Brain pericyte (primary cell): Measurements from ENCODE around the gene DHRS3.

ENCODE experiments used
- DNase-seq: peaks from one replicate; pipeline ENCODE4 v3.0.0-alpha.2; 2012; ENCODE audit warnings: low read depth, low spot score

Gene DHRS3

DNA sequence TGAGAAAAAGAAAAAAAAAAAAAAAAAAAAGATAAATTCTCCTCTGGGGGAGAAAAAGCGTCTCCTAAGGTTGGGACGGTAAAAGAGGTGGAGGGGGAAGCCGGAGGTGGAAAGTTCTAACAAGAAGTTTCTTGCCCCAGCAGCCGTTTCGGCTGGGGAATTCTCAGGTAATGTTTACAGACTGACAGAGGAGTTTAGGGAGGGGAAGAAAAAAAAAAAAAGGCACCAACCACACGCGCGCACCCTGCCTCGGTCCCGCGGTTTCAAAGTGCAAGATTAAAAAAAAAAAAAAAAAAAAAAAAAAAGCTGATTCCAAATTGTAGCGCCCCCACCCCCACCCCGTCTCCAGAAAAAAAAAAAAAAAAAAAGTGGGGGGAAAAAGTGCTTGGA is 504 bp downstream of the DHRS3 start:
- no peak for DNase-seq

- no peak for DNase-seq
Observed at GRCh38 chr1:12616709-12617373, 1.2 kb downstream of the DHRS3 start.

GRCh38 chr1:12615865-12616708 is 1.9 kb downstream of the DHRS3 start:
- no peak for DNase-seq

- no peak for DNase-seq
Observed at GRCh38 chr1:12615159-12615864, 2.7 kb downstream of the DHRS3 start.

DNA sequence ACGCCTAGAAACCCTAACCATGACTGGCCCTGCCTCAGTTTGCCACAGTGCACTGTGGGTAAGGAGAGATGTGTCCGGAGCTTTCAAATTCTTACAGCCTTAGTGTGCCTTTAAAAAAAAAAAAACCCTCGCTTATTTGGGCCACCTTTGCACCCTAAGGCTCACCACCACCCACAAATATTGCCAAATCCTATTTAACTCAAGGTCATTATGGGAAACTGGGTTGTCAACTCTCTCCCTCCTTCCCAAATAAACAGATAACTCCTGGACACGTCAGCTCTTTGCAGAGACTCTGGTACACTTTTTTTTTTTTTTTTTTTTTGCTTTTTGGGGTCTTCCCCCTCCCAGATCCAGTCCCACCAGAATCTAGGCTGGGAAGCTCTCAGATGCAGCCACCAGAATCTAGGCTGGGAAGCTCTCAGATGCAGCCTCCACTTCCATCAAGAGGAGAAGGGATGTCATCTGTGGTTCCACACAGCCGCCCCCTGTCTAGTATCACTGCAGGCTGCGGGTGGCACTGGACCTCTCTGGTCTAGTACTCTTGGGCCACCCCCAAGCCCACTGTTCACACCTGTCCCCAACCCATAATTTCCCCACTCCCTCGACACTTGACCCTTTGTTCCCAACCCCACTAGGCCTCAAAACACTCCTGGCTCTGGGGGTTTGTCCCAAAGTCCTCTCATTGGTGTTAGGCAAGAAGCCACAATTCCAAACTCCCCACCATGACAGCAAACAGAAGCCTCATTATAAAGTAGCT is 3.4 kb downstream of the DHRS3 start:
- no peak for DNase-seq

- DNase-seq = no peak
Observed at GRCh38 chr1:12613180-12613579, 4.8 kb downstream of the DHRS3 start.

- no peak for DNase-seq
Observed at GRCh38 chr1:12610941-12611340, 7.1 kb downstream of the DHRS3 start.

GRCh38 chr1:12610305-12610935 is 7.6 kb downstream of the DHRS3 start:
- DNase-seq = no peak

GRCh38 chr1:12609469-12610003 is 8.5 kb downstream of the DHRS3 start:
- DNase-seq = no peak

GRCh38 chr1:12608311-12608957 is 9.6 kb downstream of the DHRS3 start:
- DNase-seq = no peak

DNA sequence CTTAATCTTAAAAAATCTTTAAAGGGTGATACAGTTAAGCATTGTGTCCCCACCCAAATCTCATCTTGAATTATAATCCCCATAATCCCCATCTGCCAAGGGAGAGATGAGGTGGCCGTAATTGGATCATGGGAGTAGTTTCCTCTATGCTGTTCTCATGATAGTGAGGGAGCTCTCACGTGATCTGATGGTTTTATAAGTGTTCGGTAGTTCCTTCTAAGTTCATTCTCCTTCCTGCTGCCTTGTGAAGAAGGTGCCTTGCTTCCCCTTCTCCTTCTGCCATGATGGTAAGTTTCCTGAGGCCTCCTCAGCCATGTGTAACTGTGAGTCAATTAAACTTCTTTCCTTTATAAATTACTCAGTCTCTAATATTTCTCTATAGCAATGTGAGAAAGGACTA is 10.7 kb downstream of the DHRS3 start:
- DNase-seq = no peak

GRCh38 chr1:12604986-12605385 is 13.0 kb downstream of the DHRS3 start:
- DNase-seq = no peak

DNA sequence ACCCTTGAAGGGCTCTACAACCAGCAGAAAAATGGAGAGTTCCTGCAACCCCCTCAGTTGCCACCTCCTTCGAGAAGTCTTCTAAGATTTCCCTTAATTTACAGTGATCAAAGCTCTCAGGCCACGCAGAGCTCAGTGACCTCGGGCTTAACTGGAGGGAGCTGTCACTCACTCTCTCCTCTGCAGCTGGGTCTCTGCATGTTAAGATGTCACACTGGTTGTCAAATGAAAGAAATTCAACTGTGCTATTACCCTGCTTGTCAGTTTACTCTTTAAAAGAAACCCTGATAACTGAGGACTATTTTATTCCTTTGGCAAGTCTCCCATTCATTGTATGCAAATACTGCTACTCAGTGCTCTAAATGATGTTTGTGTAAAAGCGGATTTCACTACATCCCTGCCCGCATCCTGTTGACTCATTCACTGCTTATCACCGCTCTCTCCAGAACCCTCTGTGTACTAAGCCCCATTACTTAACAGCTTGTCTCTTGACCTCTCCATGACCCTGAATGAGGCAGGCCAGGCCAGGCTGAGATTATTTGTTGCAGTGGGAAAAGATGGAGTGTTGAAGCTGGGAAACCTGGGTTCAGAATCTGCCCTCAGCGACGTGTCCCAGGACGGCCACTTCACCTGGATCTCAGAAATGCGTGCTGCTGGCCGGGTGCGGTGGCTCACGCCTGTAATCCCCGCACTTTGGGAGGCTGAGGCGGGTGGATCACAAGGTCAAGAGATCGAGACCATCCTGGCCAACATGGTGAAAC is 13.7 kb downstream of the DHRS3 start:
- DNase-seq = no peak

DNA sequence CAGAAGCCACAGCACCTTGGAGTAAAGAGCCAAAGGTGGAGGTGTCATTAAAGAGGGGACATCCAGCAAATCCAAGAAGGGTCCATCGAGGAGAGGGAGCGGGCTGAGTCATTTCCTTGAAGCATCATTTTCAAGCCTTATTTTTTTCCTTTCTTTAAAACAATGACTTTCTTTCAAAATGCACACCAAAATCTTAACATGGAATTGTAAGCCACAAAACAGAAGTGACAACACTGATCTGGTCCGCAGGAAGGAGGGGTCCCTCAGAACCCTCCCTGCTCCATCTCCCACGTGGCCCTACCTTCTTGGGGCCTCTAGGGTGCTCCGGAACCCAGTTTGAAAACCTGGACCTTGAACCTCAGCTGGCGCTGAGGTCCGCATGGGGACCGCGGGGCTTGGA is 14.8 kb downstream of the DHRS3 start:
- DNase-seq = no peak

- DNase-seq = no peak
Observed at GRCh38 chr1:12602659-12603024, 15.4 kb downstream of the DHRS3 start.

- peak; percentile 50 for DNase-seq
Observed at GRCh38 chr1:12601700-12602658, 16.0 kb downstream of the DHRS3 start.

GRCh38 chr1:12600880-12601633 is 17.0 kb downstream of the DHRS3 start:
- DNase-seq = no peak

GRCh38 chr1:12600335-12600734 is 17.7 kb downstream of the DHRS3 start:
- DNase-seq = no peak
